ENCODE measurements around the gene DNAL4.

DNAL4 gene

DNA sequence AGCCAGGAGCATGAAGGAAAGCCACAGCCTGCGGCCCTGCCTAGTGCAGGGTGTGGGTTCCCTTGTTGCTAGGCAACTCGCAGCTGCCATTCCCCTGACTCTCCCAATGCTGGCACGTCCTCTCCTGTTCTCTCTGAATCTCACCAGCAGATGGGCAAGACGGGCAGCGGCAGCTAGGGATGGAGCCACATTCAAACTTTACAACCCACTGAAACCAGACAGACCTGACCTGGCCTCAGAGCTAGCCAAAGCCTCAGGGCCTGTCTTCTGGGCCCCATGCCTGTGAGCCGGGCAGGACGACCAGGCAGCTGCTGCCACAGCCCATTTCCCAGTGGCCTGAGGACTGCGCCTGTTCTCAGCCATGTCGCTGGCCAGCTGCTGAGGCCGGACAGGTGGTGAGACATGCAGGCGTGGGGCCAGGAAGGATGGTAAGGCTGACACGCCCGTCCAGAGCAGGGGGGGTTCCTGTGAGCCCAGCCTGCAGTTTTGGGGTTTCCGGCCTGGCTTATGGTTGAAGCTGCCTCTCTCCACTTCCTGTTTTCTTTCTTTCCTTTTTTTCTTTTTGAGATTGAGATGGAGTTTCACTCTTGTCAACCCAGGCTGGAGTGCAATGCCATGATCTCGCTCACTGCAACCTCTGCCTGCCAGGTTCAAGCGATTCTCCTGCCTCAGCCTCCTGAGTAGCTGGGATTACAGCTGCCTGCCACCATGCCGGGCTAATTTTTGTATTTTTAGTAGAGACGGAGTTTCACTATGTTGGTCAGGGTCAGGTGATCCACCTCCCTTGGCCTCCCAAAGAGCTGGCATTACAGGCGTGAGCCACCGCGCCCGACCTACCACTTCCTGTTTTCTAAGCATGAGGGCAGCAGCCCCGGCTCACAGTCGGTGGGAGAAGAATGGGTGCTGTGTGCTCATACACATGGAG, 42.3 kb downstream of the DNAL4 start:
- Histone ChIP-seq H2AFZ (ENCODE audit: low read depth, low read length) (no peak overlapping the region), H3K9ac (ENCODE audit: low read depth, low read length) (no peak overlapping the region), H3K27me3 (ENCODE audit: insufficient read depth, low read length, poor library complexity) (no peaks in the 10 kb centered on the region), H3K27ac (ENCODE audit: low read length) (peak overlapping the region; percentile 19), H3K36me3 (ENCODE audit: insufficient read depth, low read length) (peaks cover 73% of the 10 kb centered on the region), H3K79me2 (ENCODE audit: insufficient read depth, low read length) (peaks cover 44% of the 10 kb centered on the region), H3K9me3 (ENCODE audit: insufficient read depth, low read length, severe bottlenecking) (no peaks in the 10 kb centered on the region), H4K20me1 (ENCODE audit: insufficient read depth, low read length) (peaks cover 48% of the 10 kb centered on the region), H3K4me1 (ENCODE audit: insufficient read depth, low read length) (peaks cover 34% of the 10 kb centered on the region), H3K4me3 (ENCODE audit: low read depth in 1 of 2, low read length in 2 of 2) (no peak overlapping the region), H3K4me2 (ENCODE audit: insufficient read depth, low read length) (no peak overlapping the region)
- TF ChIP-seq, protein P1, sequence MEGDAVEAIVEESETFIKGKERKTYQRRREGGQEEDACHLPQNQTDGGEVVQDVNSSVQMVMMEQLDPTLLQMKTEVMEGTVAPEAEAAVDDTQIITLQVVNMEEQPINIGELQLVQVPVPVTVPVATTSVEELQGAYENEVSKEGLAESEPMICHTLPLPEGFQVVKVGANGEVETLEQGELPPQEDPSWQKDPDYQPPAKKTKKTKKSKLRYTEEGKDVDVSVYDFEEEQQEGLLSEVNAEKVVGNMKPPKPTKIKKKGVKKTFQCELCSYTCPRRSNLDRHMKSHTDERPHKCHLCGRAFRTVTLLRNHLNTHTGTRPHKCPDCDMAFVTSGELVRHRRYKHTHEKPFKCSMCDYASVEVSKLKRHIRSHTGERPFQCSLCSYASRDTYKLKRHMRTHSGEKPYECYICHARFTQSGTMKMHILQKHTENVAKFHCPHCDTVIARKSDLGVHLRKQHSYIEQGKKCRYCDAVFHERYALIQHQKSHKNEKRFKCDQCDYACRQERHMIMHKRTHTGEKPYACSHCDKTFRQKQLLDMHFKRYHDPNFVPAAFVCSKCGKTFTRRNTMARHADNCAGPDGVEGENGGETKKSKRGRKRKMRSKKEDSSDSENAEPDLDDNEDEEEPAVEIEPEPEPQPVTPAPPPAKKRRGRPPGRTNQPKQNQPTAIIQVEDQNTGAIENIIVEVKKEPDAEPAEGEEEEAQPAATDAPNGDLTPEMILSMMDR (IDR thresholded peaks at IDR 0.05; ENCODE audit: borderline replicate concordance, extremely low read depth, low read length, poor library complexity, severe bottlenecking): no peak
- no peak for TF ChIP-seq EZH2 (IDR thresholded peaks at IDR 0.05; ENCODE audit: borderline replicate concordance, low read depth, low read length, severe bottlenecking)
- DNase-seq (peak; percentile 39), ATAC-seq (ENCODE audit: insufficient read depth, low read depth) (no peak)

DNA sequence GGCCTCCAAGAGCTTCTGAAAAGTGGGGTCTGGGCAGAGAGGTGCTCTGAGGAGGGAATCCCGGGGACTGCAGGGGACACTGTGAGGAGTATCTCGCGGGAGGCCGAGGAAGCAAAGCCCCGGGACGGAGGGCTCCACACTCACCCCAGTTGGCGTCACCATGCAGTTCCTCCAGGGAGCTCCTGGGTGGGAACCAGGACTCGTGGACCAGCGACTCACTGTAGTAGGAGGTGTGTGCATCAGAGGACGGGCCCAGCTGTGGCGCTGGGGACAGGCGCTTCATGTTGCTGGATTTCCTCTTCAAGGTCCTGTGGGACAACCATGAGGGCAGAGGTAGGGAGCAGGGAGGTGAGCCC, 42.9 kb downstream of the DNAL4 start:
- Histone ChIP-seq H3K4me2 (ENCODE audit: insufficient read depth, low read length) (no peak overlapping the region), H3K9ac (ENCODE audit: low read depth, low read length) (no peak overlapping the region), H3K4me3 (ENCODE audit: low read depth in 1 of 2, low read length in 2 of 2) (no peak overlapping the region), H3K9me3 (ENCODE audit: insufficient read depth, low read length, severe bottlenecking) (no peaks in the 10 kb centered on the region), H3K79me2 (ENCODE audit: insufficient read depth, low read length) (peaks cover 41% of the 10 kb centered on the region), H2AFZ (ENCODE audit: low read depth, low read length) (no peak overlapping the region), H3K4me1 (ENCODE audit: insufficient read depth, low read length) (peaks cover 28% of the 10 kb centered on the region), H3K36me3 (ENCODE audit: insufficient read depth, low read length) (peaks cover 79% of the 10 kb centered on the region), H3K27me3 (ENCODE audit: insufficient read depth, low read length, poor library complexity) (no peaks in the 10 kb centered on the region), H4K20me1 (ENCODE audit: insufficient read depth, low read length) (peaks cover 48% of the 10 kb centered on the region), H3K27ac (ENCODE audit: low read length) (no peak overlapping the region)
- ATAC-seq (ENCODE audit: insufficient read depth, low read depth) (no peak), DNase-seq (no peak)
- no peak for TF ChIP-seq EZH2 (IDR thresholded peaks at IDR 0.05; ENCODE audit: borderline replicate concordance, low read depth, low read length, severe bottlenecking)
- TF ChIP-seq, protein P1 (IDR thresholded peaks at IDR 0.05; ENCODE audit: borderline replicate concordance, extremely low read depth, low read length, poor library complexity, severe bottlenecking): no peak

DNA sequence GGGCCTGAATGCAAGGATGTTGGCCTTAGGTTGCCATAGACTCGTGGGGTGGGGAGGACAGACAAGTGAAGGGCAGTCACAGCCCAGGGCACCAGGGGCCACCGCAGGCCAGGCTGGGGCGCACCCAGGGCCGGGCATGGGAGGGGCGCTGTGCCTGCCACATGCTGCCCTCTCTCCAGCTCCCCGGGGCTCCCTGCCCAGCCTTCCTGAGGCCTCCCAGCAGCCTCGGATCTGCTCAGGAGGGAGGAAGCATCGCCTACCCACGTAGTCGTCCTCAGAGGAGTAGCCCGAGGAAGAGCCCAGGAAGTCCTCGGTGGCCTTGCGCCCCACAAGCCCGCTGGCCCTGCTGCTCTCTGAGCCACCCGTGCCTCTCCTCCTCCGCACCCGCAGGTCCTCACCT, 43.3 kb downstream of the DNAL4 start:
- no peak overlapping the region for H3K27ac ChIP-seq (ENCODE audit: low read length)
- H3K9ac ChIP-seq (ENCODE audit: low read depth, low read length): no peak overlapping the region
- no peaks in the 10 kb centered on the region for H3K27me3 ChIP-seq (ENCODE audit: insufficient read depth, low read length, poor library complexity)
- TF ChIP-seq, protein P1 (IDR thresholded peaks at IDR 0.05; ENCODE audit: borderline replicate concordance, extremely low read depth, low read length, poor library complexity, severe bottlenecking): no peak
- no peak for TF ChIP-seq EZH2 (IDR thresholded peaks at IDR 0.05; ENCODE audit: borderline replicate concordance, low read depth, low read length, severe bottlenecking)
- no peak for DNase-seq
- H2AFZ ChIP-seq (ENCODE audit: low read depth, low read length): no peak overlapping the region
- ATAC-seq (ENCODE audit: insufficient read depth, low read depth): no peak
- no peak overlapping the region for H3K4me3 ChIP-seq (ENCODE audit: low read depth in 1 of 2, low read length in 2 of 2)
- no peak overlapping the region for H3K4me2 ChIP-seq (ENCODE audit: insufficient read depth, low read length)
- H3K9me3 ChIP-seq (ENCODE audit: insufficient read depth, low read length, severe bottlenecking): no peaks in the 10 kb centered on the region
- peaks cover 38% of the 10 kb centered on the region for H3K79me2 ChIP-seq (ENCODE audit: insufficient read depth, low read length)
- H4K20me1 ChIP-seq (ENCODE audit: insufficient read depth, low read length): peaks cover 48% of the 10 kb centered on the region
- peaks cover 84% of the 10 kb centered on the region for H3K36me3 ChIP-seq (ENCODE audit: insufficient read depth, low read length)
- H3K4me1 ChIP-seq (ENCODE audit: insufficient read depth, low read length): peaks cover 28% of the 10 kb centered on the region
